Mesenchymal stem cell (in vitro differentiated cells and primary cell): ENCODE results near the gene IFT122.
"Not testable (repeated sequence)": the region's sequence is repeated elsewhere in the genome, so short reads cannot be mapped to it uniquely, and the experiment has no call there.

ENCODE experiments used
- DNase-seq: peaks from one replicate; pipeline ENCODE4 v3.0.0-alpha.2; 2013
- H2AFZ ChIP-seq: one replicate; pipeline ENCODE4 v1.6.1; 2013; ENCODE audit warnings: low read depth, mild to moderate bottlenecking, control low read depth, inconsistent platforms, low read length, moderate library complexity
- H2AK5ac ChIP-seq: 2 replicates; pipeline ENCODE4 v1.6.1; 2013; ENCODE audit warnings: low read length, moderate library complexity, mild to moderate bottlenecking, inconsistent platforms; ENCODE audit not compliant: severe bottlenecking
- H2BK120ac ChIP-seq: one replicate; pipeline ENCODE4 v1.6.1; 2013; ENCODE audit warnings: low read depth, mild to moderate bottlenecking, inconsistent platforms, low read length, moderate library complexity
- H2BK12ac ChIP-seq, 2 experiments: one replicate each; pipeline ENCODE4 v1.6.1; 2013; ENCODE audit warnings: inconsistent platforms in 2 of 2, low read length in 2 of 2, mild to moderate bottlenecking in 2 of 2, moderate library complexity in 2 of 2, control low read depth in 1 of 2
- H2BK15ac ChIP-seq: one replicate; pipeline ENCODE4 v1.6.1; 2013; ENCODE audit warnings: mild to moderate bottlenecking, low read depth, inconsistent platforms; ENCODE audit not compliant: poor library complexity, severe bottlenecking
- H2BK5ac ChIP-seq: 2 replicates; pipeline ENCODE4 v1.6.1; 2013; ENCODE audit warnings: low read depth, mild to moderate bottlenecking, low read length, control low read depth, inconsistent platforms; ENCODE audit not compliant: poor library complexity, severe bottlenecking
- H3K14ac ChIP-seq, 2 experiments: one replicate each; pipeline ENCODE4 v1.6.1; 2013; ENCODE audit warnings: inconsistent platforms in 2 of 2, low read length in 2 of 2, control low read depth in 1 of 2, mild to moderate bottlenecking in 1 of 2, moderate library complexity in 1 of 2
- H3K18ac ChIP-seq, 2 experiments: one replicate each; pipeline ENCODE4 v1.6.1; 2013; ENCODE audit warnings: inconsistent platforms in 2 of 2, low read length in 2 of 2, control low read depth in 1 of 2, low read depth in 1 of 2, mild to moderate bottlenecking in 1 of 2
- H3K23ac ChIP-seq, 2 experiments: one replicate each; pipeline ENCODE4 v1.6.1; 2013; ENCODE audit warnings: inconsistent platforms in 2 of 2, low read length in 2 of 2, mild to moderate bottlenecking in 2 of 2, moderate library complexity in 2 of 2, control low read depth in 1 of 2
- H3K27ac ChIP-seq: 2 replicates; pipeline ENCODE4 v1.5.1; 2013; ENCODE audit warnings: mild to moderate bottlenecking, moderate library complexity, low read length, control low read depth, inconsistent platforms; ENCODE audit not compliant: poor library complexity, severe bottlenecking
- H3K27me3 ChIP-seq, 2 experiments: 2 replicates each; pipeline versions ENCODE4 v1.6.1 to v1.7.0; 2013; ENCODE audit warnings: low read length in 2 of 2, mild to moderate bottlenecking in 2 of 2, moderate library complexity in 2 of 2, control low read depth in 1 of 2, inconsistent platforms in 1 of 2; ENCODE audit not compliant: control insufficient read depth in 1 of 2, insufficient read depth in 1 of 2
- H3K36me3 ChIP-seq, 2 experiments: 2 replicates each; pipeline versions ENCODE4 v1.6.1 to v1.7.0; 2013; ENCODE audit warnings: low read length in 2 of 2, control low read depth in 1 of 2, inconsistent platforms in 1 of 2, low read depth in 1 of 2, mild to moderate bottlenecking in 1 of 2; ENCODE audit not compliant: insufficient read depth in 2 of 2, control insufficient read depth in 1 of 2
- H3K4ac ChIP-seq, 2 experiments: one replicate each; pipeline ENCODE4 v1.6.1; 2013; ENCODE audit warnings: inconsistent platforms in 2 of 2, low read length in 2 of 2, mild to moderate bottlenecking in 2 of 2, moderate library complexity in 2 of 2, control low read depth in 1 of 2, low read depth in 1 of 2
- H3K4me1 ChIP-seq: 2 replicates; pipeline ENCODE4 v1.6.1; 2013; ENCODE audit warnings: low read depth, low read length, control low read depth; ENCODE audit not compliant: control insufficient read depth, insufficient read depth
- H3K4me2 ChIP-seq: 2 replicates; pipeline ENCODE4 v1.6.1; 2013; ENCODE audit warnings: low read length, mild to moderate bottlenecking, inconsistent platforms; ENCODE audit not compliant: poor library complexity, severe bottlenecking
- H3K4me3 ChIP-seq, 2 experiments: 2 replicates each; pipeline versions ENCODE4 v1.5.1 to v1.7.0; 2013; ENCODE audit warnings: low read length in 2 of 2, mild to moderate bottlenecking in 2 of 2, control low read depth in 1 of 2, low read depth in 1 of 2; ENCODE audit not compliant: insufficient read depth in 1 of 2
- H3K79me1 ChIP-seq: replicated peaks from 2 replicates; pipeline ENCODE4 v1.6.1; 2013; ENCODE audit warnings: mild to moderate bottlenecking, control low read depth, low read length, inconsistent platforms; ENCODE audit not compliant: poor library complexity, severe bottlenecking
- H3K9ac ChIP-seq: 2 replicates; pipeline ENCODE4 v1.7.0; 2013; ENCODE audit warnings: mild to moderate bottlenecking, low read length, moderate library complexity
- H3K9me3 ChIP-seq: 2 replicates; pipeline ENCODE4 v1.7.0; 2013; ENCODE audit warnings: mild to moderate bottlenecking, low read length; ENCODE audit not compliant: control insufficient read depth
- H4K8ac ChIP-seq: one replicate; pipeline ENCODE4 v1.6.1; 2013; ENCODE audit warnings: inconsistent platforms, mild to moderate bottlenecking, low read length, moderate library complexity
- H4K91ac ChIP-seq: one replicate; pipeline ENCODE4 v1.6.1; 2013; ENCODE audit warnings: mild to moderate bottlenecking, low read length, inconsistent platforms
- WGBS: methylation state at CpG from one replicate; pipeline ENCODE4 v1.1.7; 2013; ENCODE audit warnings: mixed read lengths; 5-methylcytosine and 5-hydroxymethylcytosine counted together

The IFT122 gene

DNA sequence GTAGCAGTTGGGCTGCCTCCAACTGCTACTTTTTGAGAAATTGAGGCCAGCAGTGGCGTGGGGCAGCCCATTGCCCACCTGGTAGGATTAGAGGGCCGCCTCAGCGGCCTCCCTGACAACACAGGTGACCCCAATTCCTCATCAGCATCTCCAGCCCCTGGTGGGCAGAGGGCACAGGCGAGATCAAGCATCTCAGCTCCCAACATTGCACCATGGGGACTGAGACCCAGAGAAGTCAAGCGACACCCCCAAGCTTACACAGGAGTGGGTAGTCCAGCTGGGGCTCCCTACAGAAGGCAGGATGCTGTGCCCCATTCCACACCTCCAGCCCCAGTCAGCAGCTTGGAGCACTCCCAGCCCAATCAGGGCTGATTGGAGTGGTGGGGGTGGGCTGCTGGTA lies 102.7 kb downstream of the IFT122 start:
- H3K4me1 ChIP-seq: peaks cover 12% of the 10 kb centered on the region
- DNase-seq: no peak
- no peaks in the 10 kb centered on the region for H3K27me3 ChIP-seq
- H3K23ac ChIP-seq: no peak overlapping the region
- H2BK12ac ChIP-seq: no peak overlapping the region
- no peak overlapping the region for H2BK15ac ChIP-seq
- no peaks in the 10 kb centered on the region for H3K79me1 ChIP-seq
- 88% methylated on average over 4 of the region's 5 CpGs for WGBS
- H3K9ac ChIP-seq: no peak overlapping the region
- H3K4me2 ChIP-seq: no peak overlapping the region
- H3K9me3 ChIP-seq: no peaks in the 10 kb centered on the region
- H2BK5ac ChIP-seq: no peak overlapping the region
- no peak overlapping the region for H4K8ac ChIP-seq
- H4K91ac ChIP-seq: no peak overlapping the region
- H2AFZ ChIP-seq: no peak overlapping the region
- H3K27ac ChIP-seq: no peak overlapping the region
- H2AK5ac ChIP-seq: no peak overlapping the region
- H3K14ac ChIP-seq: no peak overlapping the region
- H3K18ac ChIP-seq: no peak overlapping the region
- no peaks in the 10 kb centered on the region for H3K36me3 ChIP-seq
- no peak overlapping the region for H3K4me3 ChIP-seq
- no peak overlapping the region for H2BK120ac ChIP-seq
- H3K4ac ChIP-seq: no peak overlapping the region

DNA sequence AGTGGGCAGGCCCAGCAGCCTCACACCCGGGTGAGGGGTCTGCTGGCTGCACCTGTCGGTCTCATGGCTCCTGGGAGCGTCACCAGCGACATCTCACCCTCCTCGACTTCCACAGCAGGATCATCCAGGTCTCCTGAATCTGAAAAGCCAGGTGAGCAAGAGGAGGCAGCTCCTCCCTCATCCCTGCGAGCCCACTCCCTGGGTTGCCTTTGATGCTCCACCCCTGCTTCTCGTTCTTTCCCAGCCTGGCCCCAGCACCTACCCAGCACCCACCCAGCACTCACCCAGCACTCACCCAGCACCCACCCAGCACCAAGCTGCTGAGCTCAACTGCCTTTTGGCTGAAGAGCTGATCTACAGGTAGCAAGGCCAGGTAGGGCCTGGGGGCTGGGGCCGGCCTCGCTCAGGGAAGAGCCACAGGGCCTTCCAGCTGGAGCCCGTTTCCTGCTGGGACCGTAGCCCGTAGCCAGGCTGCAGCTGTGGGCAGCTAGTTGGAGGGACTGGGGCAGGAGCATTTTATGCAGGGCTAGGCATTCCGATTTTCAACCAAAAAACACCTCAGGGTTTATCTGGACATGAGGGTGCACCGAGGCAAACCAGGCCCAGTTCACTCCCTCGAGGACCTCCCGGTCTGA lies 103.2 kb downstream of the IFT122 start, which contains the start of gene H1-8:
H1-8 (plus strand) TSS at position 20 of the 635 bp plus-strand sequence; CDS start at position 64, 44 bp downstream.
- Histone ChIP-seq H2AK5ac (no peak within 1 kb of the TSS), H3K9me3 (no peaks in the 10 kb centered on the region), H2BK12ac (no peak within 1 kb of the TSS), H4K8ac (no peak within 1 kb of the TSS), H3K18ac (no peak within 1 kb of the TSS), H3K4me2 (no peak within 1 kb of the TSS), H3K4ac (no peak within 1 kb of the TSS), H2BK15ac (no peak within 1 kb of the TSS), H2BK5ac (no peak within 1 kb of the TSS), H4K91ac (no peak within 1 kb of the TSS), H2BK120ac (no peak within 1 kb of the TSS), H3K4me3 (no peak within 1 kb of the TSS), H3K27me3 (no peaks in the 10 kb centered on the region), H2AFZ (no peak within 1 kb of the TSS), H3K27ac (no peak within 1 kb of the TSS), H3K23ac (no peak within 1 kb of the TSS), H3K79me1 (no peaks in the 10 kb centered on the region), H3K36me3 (no peaks in the 10 kb centered on the region), H3K4me1 (peaks cover 12% of the 10 kb centered on the region), H3K14ac (no peak within 1 kb of the TSS), H3K9ac (no peak within 1 kb of the TSS)
- no peak for DNase-seq
- 87% methylated on average over 16 of the region's 16 CpGs for WGBS

DNA sequence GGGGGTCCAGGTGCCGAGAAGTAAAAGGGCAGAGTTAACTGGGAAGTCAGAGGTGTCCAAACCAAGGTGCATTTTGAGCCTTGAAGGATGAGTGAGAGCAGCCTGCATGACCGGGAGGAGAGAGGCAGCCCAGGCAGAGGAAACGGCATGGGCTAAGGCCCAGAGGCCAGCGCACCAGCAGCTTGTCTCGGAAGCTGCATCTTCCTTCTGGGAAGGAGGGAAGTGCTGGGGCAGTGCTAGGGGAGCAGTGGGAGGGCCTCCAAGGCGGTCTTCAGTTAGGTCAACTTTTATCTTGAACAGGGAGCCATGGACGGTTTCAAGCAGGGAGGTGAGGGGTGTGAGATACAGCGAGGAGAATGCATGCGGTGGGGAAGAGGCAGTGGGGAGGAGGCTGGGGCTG lies 104.0 kb downstream of the IFT122 start:
- H2AK5ac ChIP-seq: no peak overlapping the region
- no peaks in the 10 kb centered on the region for H3K36me3 ChIP-seq
- H3K9me3 ChIP-seq: no peaks in the 10 kb centered on the region
- no peak overlapping the region for H2BK5ac ChIP-seq
- no peak overlapping the region for H3K4me2 ChIP-seq
- 86% methylated on average over 9 of the region's 9 CpGs for WGBS
- no peak overlapping the region for H3K4me3 ChIP-seq
- no peak overlapping the region for H3K23ac ChIP-seq
- H3K4ac ChIP-seq: no peak overlapping the region
- no peak overlapping the region for H2BK120ac ChIP-seq
- peaks cover 13% of the 10 kb centered on the region for H3K4me1 ChIP-seq
- H3K79me1 ChIP-seq: no peaks in the 10 kb centered on the region
- no peak overlapping the region for H2AFZ ChIP-seq
- no peak overlapping the region for H4K8ac ChIP-seq
- H2BK15ac ChIP-seq: no peak overlapping the region
- no peaks in the 10 kb centered on the region for H3K27me3 ChIP-seq
- no peak overlapping the region for H3K18ac ChIP-seq
- no peak overlapping the region for H3K27ac ChIP-seq
- H3K14ac ChIP-seq: no peak overlapping the region
- no peak for DNase-seq
- no peak overlapping the region for H4K91ac ChIP-seq
- no peak overlapping the region for H2BK12ac ChIP-seq
- no peak overlapping the region for H3K9ac ChIP-seq

DNA sequence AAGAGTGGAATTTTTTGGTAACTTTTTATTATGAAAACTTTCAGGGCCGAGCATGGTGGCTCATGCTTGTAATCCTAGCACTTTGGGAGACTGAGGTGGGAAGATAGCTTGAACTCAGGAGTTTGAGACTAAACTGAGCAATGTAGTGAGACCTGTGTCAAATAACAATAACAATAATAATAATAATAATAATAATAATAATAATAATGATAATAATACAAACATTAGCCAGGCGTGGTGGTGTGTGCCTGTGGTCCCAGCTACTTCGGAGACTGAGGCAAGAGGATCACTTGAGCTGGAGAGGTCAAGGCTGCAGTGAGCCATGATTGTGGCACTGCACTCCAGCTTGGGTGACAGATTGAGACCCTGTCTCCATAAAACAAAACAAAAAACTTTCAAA lies 105.9 kb downstream of the IFT122 start:
- not testable (repeated sequence) for H3K36me3 ChIP-seq, H3K27me3 ChIP-seq, H2BK120ac ChIP-seq, H3K27ac ChIP-seq, H4K8ac ChIP-seq, H3K14ac ChIP-seq, H3K9me3 ChIP-seq, H3K4me2 ChIP-seq, H3K4me3 ChIP-seq, H2BK5ac ChIP-seq, H2AK5ac ChIP-seq, H3K23ac ChIP-seq, H2AFZ ChIP-seq, H3K79me1 ChIP-seq, H4K91ac ChIP-seq, H2BK15ac ChIP-seq, H2BK12ac ChIP-seq, DNase-seq, H3K4ac ChIP-seq, H3K18ac ChIP-seq, H3K9ac ChIP-seq
- 77% methylated on average over 3 of the region's 3 CpGs for WGBS
- peaks cover 13% of the 10 kb centered on the region for H3K4me1 ChIP-seq
